ENCODE measurements around the gene RAB14.
"Not testable (repeated sequence)": the region's sequence is repeated elsewhere in the genome, so short reads cannot be mapped to it uniquely, and the experiment has no call there.

Gene RAB14

GRCh38 chr9:121156263-121156731 lies 45.4 kb downstream of the RAB14 start:
- no peak for DNase-seq (ENCODE audit: low read depth)

GRCh38 chr9:121154782-121155181 lies 46.9 kb downstream of the RAB14 start:
- no peak for DNase-seq (ENCODE audit: low read depth)

GRCh38 chr9:121153642-121154041 lies 48.0 kb downstream of the RAB14 start:
- no peak for DNase-seq (ENCODE audit: low read depth)

- DNase-seq (ENCODE audit: low read depth), result no peak
These were observed 51.5 kb downstream of the RAB14 start for GRCh38 chr9:121150188-121150587.

- DNase-seq (ENCODE audit: low read depth), result no peak
These were observed 57.2 kb downstream of the RAB14 start for GRCh38 chr9:121144482-121144881.

DNA sequence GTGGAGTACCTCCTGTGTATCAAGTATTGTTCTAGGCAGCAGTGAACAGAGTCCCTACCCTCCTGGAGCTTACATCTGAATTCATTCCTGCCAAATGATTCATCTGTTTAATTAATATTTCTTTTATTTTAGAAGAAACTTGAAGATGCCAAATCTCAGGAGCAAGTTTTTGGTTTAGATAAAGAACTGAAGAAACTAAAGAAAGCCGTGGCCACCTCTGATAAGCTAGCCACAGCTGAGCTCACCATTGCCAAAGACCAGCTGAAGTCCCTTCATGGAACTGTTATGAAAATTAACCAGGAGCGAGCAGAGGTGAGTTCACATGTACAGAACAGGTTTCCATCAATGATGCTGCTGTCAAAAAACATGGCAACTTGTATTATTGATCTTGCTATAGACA lies 57.9 kb downstream of the RAB14 start:
- no peak for DNase-seq (ENCODE audit: low read depth)

DNA sequence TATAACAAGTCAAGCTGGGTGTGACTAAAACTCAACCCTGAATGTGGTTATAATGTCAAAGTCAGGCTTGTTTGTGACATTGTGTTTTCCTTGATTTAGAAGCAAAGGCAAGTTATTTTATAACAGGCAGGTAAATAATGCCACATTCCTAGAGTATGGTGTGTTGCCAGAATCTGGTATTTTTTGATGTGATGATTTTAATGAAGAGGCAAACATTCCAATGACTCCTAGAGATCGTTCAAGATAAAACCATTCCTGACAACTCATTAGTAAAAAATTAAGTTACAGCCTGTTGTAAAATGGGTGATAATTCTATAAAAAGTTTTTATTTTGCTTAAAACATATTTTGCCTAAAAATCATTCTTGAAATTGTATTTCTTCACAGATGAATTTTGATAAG lies 60.0 kb downstream of the RAB14 start:
- DNase-seq (ENCODE audit: low read depth), result no peak

DNA sequence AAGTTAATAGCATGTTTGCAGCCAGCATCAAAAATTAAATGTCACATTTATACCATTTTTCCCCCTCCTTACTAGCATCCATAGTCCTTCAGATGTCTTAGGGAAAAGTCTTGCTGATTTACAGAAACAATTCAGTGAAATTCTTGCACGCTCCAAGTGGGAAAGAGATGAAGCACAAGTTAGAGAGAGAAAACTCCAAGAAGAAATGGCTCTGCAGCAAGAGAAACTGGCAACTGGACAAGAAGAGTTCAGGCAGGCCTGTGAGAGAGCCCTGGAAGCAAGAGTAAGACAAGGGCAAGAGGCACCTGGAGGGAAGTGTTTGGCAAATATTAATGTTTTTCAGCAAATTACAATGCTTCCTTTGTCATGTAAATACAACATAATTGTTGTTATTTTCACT lies 60.4 kb downstream of the RAB14 start:
- no peak for DNase-seq (ENCODE audit: low read depth)

- DNase-seq (ENCODE audit: low read depth), result no peak
These were observed 61.5 kb downstream of the RAB14 start for GRCh38 chr9:121140162-121140561.

GRCh38 chr9:121138973-121139372 lies 62.7 kb downstream of the RAB14 start:
- no peak for DNase-seq (ENCODE audit: low read depth)

DNA sequence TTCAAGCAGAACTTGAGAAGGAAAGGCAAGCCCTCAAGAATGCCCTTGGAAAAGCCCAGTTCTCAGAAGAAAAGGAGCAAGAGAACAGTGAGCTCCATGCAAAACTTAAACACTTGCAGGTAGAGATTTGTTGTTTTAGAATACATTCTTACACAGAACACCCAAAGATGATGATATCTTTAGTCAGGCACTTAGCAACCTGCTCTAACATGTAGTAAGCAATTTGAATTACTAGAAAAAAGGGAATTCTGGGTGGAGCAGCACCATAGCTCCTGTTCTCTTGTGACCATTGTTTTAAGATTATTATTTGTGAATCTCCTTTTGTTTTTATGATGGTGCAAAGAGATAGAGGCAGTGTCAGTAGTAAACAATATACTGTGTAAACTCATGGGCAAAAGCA lies 63.1 kb downstream of the RAB14 start:
- no peak for DNase-seq (ENCODE audit: low read depth)

GRCh38 chr9:121135642-121136041 lies 66.0 kb downstream of the RAB14 start:
- no peak for DNase-seq (ENCODE audit: low read depth)

DNA sequence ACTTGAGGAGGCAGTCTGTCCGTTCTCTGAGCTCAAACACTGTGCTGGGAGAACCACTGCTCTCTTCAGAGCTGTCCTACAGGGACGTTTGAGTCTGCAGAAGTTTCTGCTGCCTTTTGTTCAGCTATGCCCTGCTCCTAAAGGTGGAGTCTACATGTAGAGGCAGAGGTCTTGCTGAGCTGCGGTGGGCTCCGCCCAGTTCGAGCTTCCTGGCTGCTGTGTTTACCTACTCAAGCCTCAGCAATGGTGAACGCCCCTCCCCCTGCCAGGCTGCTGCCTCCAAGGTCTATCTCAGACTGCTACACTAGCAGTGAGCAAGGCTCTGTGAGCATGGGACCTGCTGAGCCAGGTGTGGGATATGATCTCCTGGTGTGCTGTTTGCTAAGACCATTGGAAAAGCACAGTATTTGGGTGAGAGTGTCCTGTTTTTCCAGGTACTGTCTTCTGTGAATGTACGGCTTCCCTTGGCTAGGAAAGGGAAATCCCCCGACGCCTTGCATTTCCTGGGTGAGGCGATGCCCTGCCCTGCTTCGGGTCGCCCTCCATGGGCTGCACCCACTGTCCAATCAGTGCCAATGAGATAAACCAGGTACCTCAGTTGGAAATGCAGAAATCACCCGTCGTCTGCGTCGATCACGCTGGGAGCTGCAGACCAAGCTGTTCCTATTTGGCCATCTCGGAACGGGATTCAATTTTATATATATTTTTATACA lies 68.4 kb downstream of the RAB14 start:
- peak; percentile 6 for DNase-seq (ENCODE audit: low read depth)

DNA sequence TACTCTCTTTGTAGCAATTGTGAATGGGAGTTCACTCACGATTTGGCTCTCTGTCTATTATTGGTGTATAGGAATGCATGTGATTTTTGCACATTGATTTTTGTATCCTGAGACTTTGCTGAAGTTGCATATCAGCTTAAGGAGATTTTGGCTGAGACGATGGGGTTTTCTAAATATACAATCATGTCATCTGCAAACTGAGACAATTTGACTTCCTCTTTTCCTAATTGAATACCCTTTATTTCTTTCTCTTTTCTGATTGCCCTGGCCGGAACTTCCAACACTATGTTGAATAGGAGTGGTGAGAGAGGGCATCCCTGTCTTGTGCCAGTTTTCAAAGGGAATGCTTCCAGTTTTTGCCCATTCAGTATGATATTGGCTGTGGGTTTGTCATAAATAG lies 72.3 kb downstream of the RAB14 start:
- DNase-seq (ENCODE audit: low read depth), result not testable (repeated sequence)

All from stimulated activated CD8-positive, alpha-beta memory T cell treated with anti-CD3 and anti-CD28 coated beads, Interleukin-15, amount 100 ng/mL, for 24 hours (primary cell).